ENCODE measurements around the gene CORO2B.
"Not testable (repeated sequence)": the region's sequence is repeated elsewhere in the genome, so short reads cannot be mapped to it uniquely, and the experiment has no call there.

Gene CORO2B

GRCh38 chr15:68643216-68643830, 64.5 kb downstream of the CORO2B start:
- H3K4me3 ChIP-seq (ENCODE audit: low read depth, low read length) = no peak overlapping the region

GRCh38 chr15:68644083-68644904, 65.5 kb downstream of the CORO2B start:
- no peak overlapping the region for H3K4me3 ChIP-seq (ENCODE audit: low read depth, low read length)

GRCh38 chr15:68644996-68645395, 66.2 kb downstream of the CORO2B start:
- H3K4me3 ChIP-seq (ENCODE audit: low read depth, low read length) = no peak overlapping the region

GRCh38 chr15:68646156-68646555, 67.4 kb downstream of the CORO2B start:
- no peak overlapping the region for H3K4me3 ChIP-seq (ENCODE audit: low read depth, low read length)

- H3K4me3 ChIP-seq (ENCODE audit: low read depth, low read length) = no peak overlapping the region
These were observed 67.9 kb downstream of the CORO2B start for GRCh38 chr15:68646696-68647095.

- not testable (repeated sequence) for H3K4me3 ChIP-seq (ENCODE audit: low read depth, low read length)
These were observed 68.6 kb downstream of the CORO2B start for GRCh38 chr15:68647361-68647760.

- H3K4me3 ChIP-seq (ENCODE audit: low read depth, low read length) = no peak overlapping the region
These were observed 72.3 kb downstream of the CORO2B start for GRCh38 chr15:68650901-68651709.

GRCh38 chr15:68651916-68652525, 73.2 kb downstream of the CORO2B start:
- no peak overlapping the region for H3K4me3 ChIP-seq (ENCODE audit: low read depth, low read length)

GRCh38 chr15:68653031-68653635, 74.3 kb downstream of the CORO2B start:
- H3K4me3 ChIP-seq (ENCODE audit: low read depth, low read length) = no peak overlapping the region

- H3K4me3 ChIP-seq (ENCODE audit: low read depth, low read length) = no peak overlapping the region
These were observed 75.0 kb downstream of the CORO2B start for GRCh38 chr15:68653801-68654200.

- H3K4me3 ChIP-seq (ENCODE audit: low read depth, low read length) = no peak overlapping the region
These were observed 76.2 kb downstream of the CORO2B start for GRCh38 chr15:68654786-68655560.

GRCh38 chr15:68655686-68656437, 77.1 kb downstream of the CORO2B start:
- H3K4me3 ChIP-seq (ENCODE audit: low read depth, low read length) = no peak overlapping the region

- no peak overlapping the region for H3K4me3 ChIP-seq (ENCODE audit: low read depth, low read length)
These were observed 77.6 kb downstream of the CORO2B start for GRCh38 chr15:68656438-68656739.

GRCh38 chr15:68658151-68658550, 79.4 kb downstream of the CORO2B start:
- H3K4me3 ChIP-seq (ENCODE audit: low read depth, low read length) = no peak overlapping the region

- no peak overlapping the region for H3K4me3 ChIP-seq (ENCODE audit: low read depth, low read length)
These were observed 80.0 kb downstream of the CORO2B start for GRCh38 chr15:68658641-68659358.

- no peak overlapping the region for H3K4me3 ChIP-seq (ENCODE audit: low read depth, low read length)
These were observed 84.7 kb downstream of the CORO2B start for GRCh38 chr15:68663526-68663925.

GRCh38 chr15:68666120-68666811, 87.5 kb downstream of the CORO2B start:
- H3K4me3 ChIP-seq (ENCODE audit: low read depth, low read length) = no peak overlapping the region

GRCh38 chr15:68666812-68667450, 88.1 kb downstream of the CORO2B start:
- no peak overlapping the region for H3K4me3 ChIP-seq (ENCODE audit: low read depth, low read length)
